HPDE6-E6E7 (cell line): ENCODE measurements around the gene CEBPE.
A peak's percentile ranks its signal among the peaks of the same experiment; 100 is the strongest.

ENCODE experiments used
- DNase-seq: peaks from one replicate; pipeline ENCODE4 v3.0.0; 2011; ENCODE audit warnings: missing footprints; ENCODE audit errors: extremely low spot score

The CEBPE gene

DNA sequence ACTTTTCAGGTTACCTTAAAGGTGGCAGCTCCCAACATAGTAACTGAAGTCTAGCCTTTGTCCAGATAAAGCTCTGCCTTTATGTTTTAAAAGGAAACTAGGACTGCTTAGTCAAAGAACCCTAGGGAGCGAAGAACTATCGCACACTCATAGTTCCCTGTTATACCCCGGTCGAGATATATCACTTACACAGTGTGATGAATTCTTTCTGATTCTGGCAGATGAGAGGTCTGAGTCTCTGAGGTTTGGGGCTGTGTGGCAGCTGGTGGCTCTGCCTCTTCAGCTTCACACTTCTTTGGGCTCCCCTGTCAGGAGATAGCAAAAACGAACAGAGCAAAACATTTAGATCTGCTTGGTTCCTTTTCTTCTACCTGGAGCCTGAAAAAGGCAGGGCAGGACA is 41.1 kb downstream of the CEBPE start:
- no peak for DNase-seq

DNA sequence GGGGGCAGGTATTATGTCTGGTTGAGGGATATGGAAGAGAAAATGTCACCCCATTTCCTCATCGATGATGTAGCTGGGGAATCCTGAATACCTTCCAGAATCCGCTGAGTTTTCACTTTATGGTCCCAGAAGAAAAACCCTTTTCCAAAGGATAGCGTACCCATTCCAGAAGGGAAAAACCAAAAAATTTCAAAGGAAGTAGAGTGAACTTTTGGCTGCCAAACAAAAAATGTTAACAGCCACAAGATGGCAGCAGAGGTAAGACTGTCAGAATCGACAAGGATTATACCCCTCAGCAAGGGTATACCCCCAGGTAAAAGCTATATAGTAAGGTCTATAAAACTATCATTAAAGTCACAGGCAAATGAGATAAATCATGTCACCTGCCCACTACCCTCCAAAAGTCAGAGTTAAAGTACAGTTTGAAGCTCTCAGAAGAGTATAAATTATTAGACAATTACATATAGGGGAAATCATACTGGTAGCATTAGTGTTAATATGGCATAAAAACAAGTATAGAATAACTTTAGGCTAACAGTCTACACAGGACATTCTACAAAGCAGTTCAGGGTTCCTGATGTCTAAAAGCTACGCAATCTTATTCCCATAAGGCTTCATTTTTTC is 42.2 kb downstream of the CEBPE start:
- DNase-seq: no peak

DNA sequence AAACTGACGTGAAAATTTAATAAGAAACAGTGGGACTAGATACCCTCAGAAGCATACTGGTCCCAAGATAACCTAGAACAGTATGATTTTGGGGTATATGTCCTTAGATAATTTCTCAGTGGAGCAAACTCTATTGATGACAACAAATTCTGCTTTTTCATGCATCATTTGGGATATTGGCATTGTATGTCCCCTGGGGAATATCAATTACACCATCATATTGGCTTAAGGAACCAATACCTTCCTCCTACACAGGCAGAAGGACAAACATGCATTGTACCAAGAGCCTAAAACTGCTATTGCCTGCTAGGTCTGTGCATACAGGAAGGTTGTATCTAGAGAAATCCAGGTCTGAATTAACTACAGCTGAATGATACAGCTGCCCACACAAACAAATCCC is 44.1 kb downstream of the CEBPE start:
- no peak for DNase-seq

DNA sequence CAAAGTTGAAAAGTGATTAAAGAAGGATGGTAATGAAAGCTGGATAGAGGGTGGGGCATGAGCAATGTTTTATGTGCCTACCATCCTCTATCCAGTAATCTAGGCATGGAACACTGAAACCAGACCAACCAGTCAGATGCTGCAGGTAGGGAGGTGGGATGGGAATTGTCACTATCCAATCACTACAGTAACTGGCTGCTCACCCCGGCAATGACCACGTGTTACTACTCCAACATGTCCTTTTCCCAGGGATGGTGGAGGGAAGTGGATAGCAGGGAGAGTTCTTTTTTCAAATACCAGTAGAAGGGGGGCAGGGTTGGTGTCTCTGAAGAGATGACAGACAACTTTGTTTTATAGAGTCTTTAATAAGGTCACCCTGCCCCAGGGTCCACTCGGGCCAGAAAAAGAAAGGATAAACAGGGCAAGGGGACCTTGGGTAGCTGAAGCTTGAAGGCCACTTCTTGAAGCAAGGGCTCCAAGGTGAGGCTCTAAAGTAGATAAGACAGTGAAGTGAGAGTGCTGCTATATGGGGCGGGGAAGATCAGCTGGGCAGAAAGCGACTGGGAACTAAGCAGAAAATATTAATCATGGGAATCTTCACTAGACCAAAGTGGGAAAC is 47.0 kb downstream of the CEBPE start:
- DNase-seq: no peak

DNA sequence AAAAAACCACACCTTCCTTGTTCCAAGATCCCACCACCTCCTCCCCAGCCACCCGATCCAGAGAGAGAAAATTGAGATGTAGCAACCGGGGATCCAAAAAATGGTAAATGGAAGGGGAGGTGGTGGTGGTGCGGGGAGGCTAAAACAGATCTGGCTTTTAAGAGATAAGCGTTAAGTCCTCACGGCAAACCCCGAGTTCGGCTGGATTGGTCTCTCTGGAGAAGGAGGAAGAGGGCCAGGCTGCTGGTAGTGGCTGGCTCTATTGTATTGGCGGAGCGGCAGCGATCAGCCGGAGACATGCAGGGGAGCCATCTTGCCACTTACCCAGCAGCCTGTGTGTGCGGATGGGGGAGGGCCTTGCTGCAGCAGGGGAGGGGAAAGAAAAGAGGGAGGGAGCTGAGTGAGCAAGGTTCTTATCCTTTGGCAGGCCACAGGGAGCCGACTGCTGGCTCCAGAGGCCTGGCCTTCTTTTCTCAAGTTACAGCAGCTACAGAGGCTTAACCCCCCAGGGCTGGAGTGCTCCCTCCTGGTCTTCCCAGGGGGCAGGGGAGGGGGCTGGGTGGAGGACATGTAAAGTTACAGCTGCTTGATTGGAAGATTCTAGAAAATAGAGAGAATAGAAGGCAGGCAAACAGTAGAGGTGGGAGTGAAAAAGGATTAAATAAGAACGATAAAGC is 47.7 kb downstream of the CEBPE start:
- peak; percentile 95 for DNase-seq

DNA sequence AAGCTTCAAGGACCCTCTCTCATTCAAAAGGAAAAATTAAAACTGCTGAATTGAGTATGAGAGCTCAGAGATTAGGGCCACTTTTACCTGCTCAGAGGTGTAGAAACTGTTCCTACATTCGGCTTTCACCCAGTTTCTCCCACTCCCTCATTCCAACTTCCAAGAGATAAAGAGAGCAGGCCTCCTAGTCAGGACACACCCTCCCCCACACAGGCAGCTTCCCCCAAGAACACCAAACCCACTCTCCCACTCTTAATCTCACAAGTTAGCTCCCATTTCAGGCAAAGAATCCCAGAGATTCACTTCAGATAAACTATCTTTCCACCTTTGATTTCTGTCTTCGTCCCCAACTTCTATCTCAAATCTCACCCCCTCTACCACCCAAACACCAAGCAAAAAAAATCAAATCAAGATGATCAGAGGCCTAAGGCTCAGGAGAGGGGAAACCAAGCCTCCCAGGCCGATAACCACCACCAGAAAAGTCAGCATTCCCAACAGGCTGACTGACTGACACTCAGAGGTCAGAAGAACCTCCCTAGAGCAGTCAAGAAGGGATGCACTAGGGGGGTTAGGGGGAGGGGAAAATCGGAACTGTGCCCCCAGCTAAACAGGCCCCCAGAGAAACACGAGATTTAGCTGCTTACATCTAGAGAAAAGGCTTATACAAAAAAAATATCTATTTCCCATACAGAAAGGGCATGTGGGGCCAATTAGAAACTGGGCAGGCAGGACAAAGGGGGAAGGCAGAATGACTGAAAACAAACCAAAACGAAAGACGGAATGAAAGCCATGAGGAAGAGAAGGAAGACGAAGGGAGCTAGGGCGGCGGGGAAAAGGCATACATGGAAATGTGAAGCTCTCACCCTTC is 48.6 kb downstream of the CEBPE start:
- no peak for DNase-seq

DNA sequence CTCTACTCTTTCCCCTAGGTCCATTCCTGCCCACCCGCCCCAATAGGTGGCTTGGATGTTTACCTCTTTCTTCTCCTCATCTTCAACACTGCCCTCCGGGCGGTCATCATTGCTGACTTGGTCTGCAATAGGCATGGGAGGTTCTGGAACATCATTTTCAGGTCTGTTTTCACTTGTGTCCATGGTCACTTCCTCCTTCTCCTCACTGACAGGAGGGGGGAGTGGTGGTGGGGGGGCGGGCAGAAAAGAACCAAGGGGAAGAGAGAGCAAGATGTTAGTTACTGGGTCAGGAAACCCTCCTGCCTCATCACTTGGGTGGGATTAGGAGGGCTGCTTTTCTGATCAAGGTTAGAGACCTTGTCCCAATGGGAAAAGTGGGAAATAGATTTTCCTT is 49.6 kb downstream of the CEBPE start:
- DNase-seq: no peak

DNA sequence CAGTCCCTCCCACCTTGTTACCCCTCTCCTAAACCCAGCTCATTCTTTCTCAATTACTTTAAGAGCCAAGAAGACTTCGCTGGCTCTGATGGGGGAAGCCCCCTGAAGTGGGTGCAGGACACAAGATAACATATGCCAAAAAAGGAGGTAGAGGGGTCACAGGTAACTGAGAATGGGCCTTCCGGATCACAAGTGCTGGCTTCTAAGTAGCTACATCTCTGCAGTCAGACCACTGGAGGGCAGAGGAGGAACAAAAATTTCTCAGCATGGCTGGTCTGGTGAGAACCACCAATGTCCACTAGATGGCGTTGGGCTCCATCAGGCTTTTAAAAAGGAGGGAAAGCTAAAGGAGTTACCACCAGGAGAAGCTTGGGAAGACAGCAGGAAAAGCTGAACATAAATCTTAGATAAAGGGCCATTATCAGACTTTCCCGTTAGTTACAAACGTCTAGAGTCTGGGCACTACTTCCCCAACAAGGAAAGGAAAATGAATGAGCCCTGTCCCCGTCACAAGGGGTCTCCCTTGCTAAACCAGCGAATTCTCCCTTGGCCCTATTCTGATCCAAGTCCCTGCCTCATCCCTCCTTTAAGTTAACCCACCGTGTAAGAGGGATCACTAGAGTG is 50.2 kb downstream of the CEBPE start:
- peak; percentile 91 for DNase-seq

DNA sequence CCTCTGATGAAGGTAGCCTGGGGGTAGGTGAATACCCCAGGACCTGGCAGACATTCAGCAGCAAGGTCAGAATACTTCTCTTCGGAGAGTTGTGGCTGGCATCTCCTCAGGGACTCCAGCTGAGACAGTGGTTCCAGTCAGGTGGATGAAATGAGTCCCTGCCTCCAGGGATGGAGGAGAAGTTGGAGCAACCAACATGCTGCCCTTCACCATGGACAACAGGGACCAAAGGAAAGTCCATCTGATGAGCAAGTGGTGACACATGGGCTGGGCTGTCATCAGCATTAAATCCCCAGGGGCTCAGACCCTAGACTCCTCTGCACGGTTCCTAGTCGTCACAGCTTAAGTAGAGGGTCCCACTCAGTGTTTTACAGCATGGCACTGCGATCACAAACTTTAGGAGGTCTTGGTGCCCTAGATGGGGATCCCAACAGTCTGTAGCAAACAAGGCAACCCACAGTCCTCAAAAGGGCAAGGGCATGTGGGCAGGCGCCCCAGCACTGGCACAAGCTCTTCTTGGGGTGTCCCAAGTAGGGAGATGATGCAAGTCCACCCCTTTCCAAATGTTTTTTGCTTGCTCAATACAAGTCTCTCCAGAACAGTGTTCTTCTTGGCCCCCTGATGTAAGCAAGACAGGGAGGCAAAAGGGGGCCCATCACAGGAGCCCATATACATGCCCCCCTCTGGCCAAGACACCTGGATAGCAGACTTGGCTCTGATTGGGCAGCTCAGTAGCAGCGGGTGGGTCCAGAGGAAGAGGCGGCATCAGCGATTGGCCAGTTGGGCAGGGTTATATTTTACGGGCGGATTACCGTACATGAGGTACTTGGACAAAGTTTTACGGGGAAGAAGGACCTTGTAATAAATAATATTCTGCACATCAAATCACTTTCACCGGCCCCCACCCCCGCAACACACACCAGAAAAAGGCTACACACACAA is 50.9 kb downstream of the CEBPE start:
- no peak for DNase-seq
